Small intestine (tissue), 16 donors: ENCODE data around the gene CENPA. TPM values are rescaled to one million over a fixed set of nuclear protein-coding genes. Genes with fewer than 3 reads are reported as not detected.
A peak's percentile ranks its signal among the peaks of the same experiment; 100 is the strongest.

Experiments used
- DNase-seq, 2 donors: peaks; one replicate each; pipeline versions ENCODE4 v3.0.0 to v3.0.0-alpha.2; 2013
- FAIRE-seq: peaks from 2 replicates; lab custom pipeline; 2012; peaks lifted over from hg19 to GRCh38; lab: Jason Lieb, UNC
- H3K27ac ChIP-seq, 3 donors: one replicate each; pipeline ENCODE4 v1.5.1; 2013; ENCODE audit warnings: low read length in 2 of 3, mild to moderate bottlenecking in 2 of 3, control low read depth in 1 of 3, inconsistent platforms in 1 of 3, low read depth in 1 of 3, moderate library complexity in 1 of 3
- H3K27me3 ChIP-seq, 3 donors: one replicate each; pipeline ENCODE4 v1.6.1; 2013; ENCODE audit warnings: low read length in 3 of 3, inconsistent platforms in 1 of 3; ENCODE audit not compliant: control insufficient read depth in 3 of 3, insufficient read depth in 3 of 3
- H3K36me3 ChIP-seq, 3 donors: one replicate each; pipeline ENCODE4 v1.6.1; 2013; ENCODE audit warnings: low read length in 3 of 3, inconsistent platforms in 1 of 3, low read depth in 1 of 3, mild to moderate bottlenecking in 1 of 3, moderate library complexity in 1 of 3; ENCODE audit not compliant: control insufficient read depth in 3 of 3, insufficient read depth in 2 of 3
- H3K4me1 ChIP-seq, 3 donors: one replicate each; pipeline ENCODE4 v1.6.1; 2013; ENCODE audit warnings: low read length in 2 of 3, inconsistent platforms in 1 of 3, low read depth in 1 of 3, mild to moderate bottlenecking in 1 of 3, moderate library complexity in 1 of 3; ENCODE audit not compliant: control insufficient read depth in 3 of 3, insufficient read depth in 2 of 3
- H3K4me3 ChIP-seq, 3 donors: one replicate each; pipeline ENCODE4 v1.5.1; 2013; ENCODE audit warnings: low read length in 3 of 3, control low read depth in 1 of 3, inconsistent platforms in 1 of 3, low read depth in 1 of 3, mild to moderate bottlenecking in 1 of 3, moderate library complexity in 1 of 3
- H3K9me3 ChIP-seq, 2 donors: one replicate each; pipeline ENCODE4 v1.6.1; 2013; ENCODE audit warnings: low read depth in 1 of 2, low read length in 1 of 2; ENCODE audit not compliant: control insufficient read depth in 2 of 2, insufficient read depth in 1 of 2
- WGBS, 3 donors: extraction: QIAGEN DNeasy Blood & Tissue Kit; methylation state at CpG; one replicate each; pipeline ENCODE4 v1.1.7; 2013; 5-methylcytosine and 5-hydroxymethylcytosine counted together
- long read RNA-seq, 10 donors: transcript quantifications; one replicate each; lab custom pipeline, GENCODE V29; 2026
- polyA plus RNA-seq, 4 donors: library from polyadenylated mRNA; stranded (reverse) in 3 of 4; unstranded in 1 of 4; fragments of 200-250 nt in 3 of 4; fragments of 120-200 nt in 1 of 4; gene quantifications; one replicate each; pipeline versions ENCODE4 v1.2.1 to v1.2.3, GENCODE V29; 2013
- donor health status: healthy with polysubstance abuse.
- donor health status: control.
- donor health status: control.
- donor health status: Bipolar disorder and iron deficiency.
- donor health status: healthy.

The CENPA gene
- polyA plus RNA-seq, result 10 to 100 TPM in 1 of 4 donors, 1 to 10 TPM in 3; 1.4 to 11.6 (median 3.2) TPM
- long read RNA-seq, donor 1, result 0 reads
- long read RNA-seq, donor 2, partial matches to known transcripts, result 0 of 1 reads
- long read RNA-seq, donor 2, other reads (novel, unspliced or antisense), result 0 of 1 reads
- long read RNA-seq, donor 3, partial matches to known transcripts, result 0 of 3 reads
- long read RNA-seq, donor 3, other reads (novel, unspliced or antisense), result 0 of 3 reads
- long read RNA-seq, donor 4, result 0 reads
- long read RNA-seq, donor 5, result 0 reads
- long read RNA-seq, donor 6, partial matches to known transcripts, result 0 of 1 reads
- long read RNA-seq, donor 6, other reads (novel, unspliced or antisense), result 0 of 1 reads
- long read RNA-seq, donor 7, result 0 reads
- long read RNA-seq, donor 8, partial matches to known transcripts, result 0 of 2 reads
- long read RNA-seq, donor 8, other reads (novel, unspliced or antisense), result 0 of 2 reads
- long read RNA-seq, donor 9, result 0 reads
- long read RNA-seq, donor 10, transcript CENPA-202 (5 exons, 1,452 nt), result major isoform, 5 of 5 reads
- long read RNA-seq, donor 10, partial matches to known transcripts, result 0 of 5 reads
- long read RNA-seq, donor 10, other reads (novel, unspliced or antisense), result 0 of 5 reads

- H3K27ac ChIP-seq, result peak within 1 kb of the TSS in 1 of 3 donors; percentile 59
- WGBS, 3 donors, result 1 to 2% (median 2%) methylated on average over 55 of the region's 55 CpGs
- peak within 1 kb of the TSS; percentile 43 to 83 (median 51) for H3K4me3 ChIP-seq
- peaks cover 0 to 4% (median 3%) of the 10 kb centered on the region in 3 donors for H3K4me1 ChIP-seq
- no peaks in the 10 kb centered on the region for H3K9me3 ChIP-seq
- DNase-seq, result peak; percentile 99 to 100
- peaks cover 3 to 8% (median 6%) of the 10 kb centered on the region in 3 donors for H3K36me3 ChIP-seq
- no peaks in the 10 kb centered on the region for H3K27me3 ChIP-seq
- FAIRE-seq, result no peak
These were observed at the start of gene CENPA for GRCh38 chr2:26785431-26786206. Gene CENPA, plus strand, starts transcription at chr2:26786056. Its CDS starts 141 bp downstream, at chr2:26786197.

GRCh38 chr2:26737221-26737620 lies 48.6 kb upstream of the CENPA start:
- Histone ChIP-seq H3K9me3 (no peaks in the 10 kb centered on the region), H3K27ac (no peak overlapping the region), H3K4me3 (no peak overlapping the region), H3K36me3 (no peaks in the 10 kb centered on the region), H3K27me3 (peaks cover 0 to 2% (median 0%) of the 10 kb centered on the region in 3 donors), H3K4me1 (no peaks in the 10 kb centered on the region)
- DNase-seq, result no peak
- FAIRE-seq, result no peak
- WGBS, 3 donors, result 83 to 88% (median 83%) methylated on average over 4 of the region's 4 CpGs

DNA sequence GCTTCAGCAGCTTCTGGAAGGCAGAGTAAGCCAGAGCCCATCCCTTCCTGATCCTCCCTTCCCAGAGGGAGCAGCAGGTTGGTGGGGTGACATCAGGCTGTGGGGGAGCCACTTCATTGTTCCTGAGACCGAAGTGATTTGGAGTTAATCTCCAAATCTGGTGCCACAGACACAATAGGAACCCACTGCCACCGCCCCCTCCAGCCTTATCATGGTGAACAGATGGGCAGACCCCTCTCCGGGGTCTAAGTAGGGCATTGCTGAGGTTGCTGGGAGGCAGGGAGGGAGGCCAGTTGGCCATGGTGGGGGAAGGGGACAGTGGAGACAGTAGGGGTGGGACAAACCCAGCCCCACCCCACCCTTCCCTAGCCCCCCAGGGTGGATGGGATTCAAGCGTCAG lies 47.4 kb upstream of the CENPA start:
- FAIRE-seq, result no peak
- Histone ChIP-seq H3K27ac (no peak overlapping the region), H3K9me3 (no peaks in the 10 kb centered on the region), H3K4me1 (no peaks in the 10 kb centered on the region), H3K27me3 (peaks cover 0 to 2% (median 0%) of the 10 kb centered on the region in 3 donors), H3K36me3 (no peaks in the 10 kb centered on the region), H3K4me3 (no peak overlapping the region)
- 84 to 90% (median 88%) methylated on average over 3 to 4 of the region's 4 CpGs for WGBS, 3 donors
- no peak for DNase-seq

- 96 to 98% (median 97%) methylated on average over 7 of the region's 7 CpGs for WGBS, 3 donors
- no peak overlapping the region for H3K27ac ChIP-seq
- H3K4me1 ChIP-seq, result no peaks in the 10 kb centered on the region
- DNase-seq (no peak), FAIRE-seq (no peak)
- H3K27me3 ChIP-seq, result peaks cover 0 to 2% (median 0%) of the 10 kb centered on the region in 3 donors
- H3K4me3 ChIP-seq, result no peak overlapping the region
- H3K9me3 ChIP-seq, result no peaks in the 10 kb centered on the region
- no peaks in the 10 kb centered on the region for H3K36me3 ChIP-seq
These were observed 46.3 kb upstream of the CENPA start for GRCh38 chr2:26739514-26739913.

DNA sequence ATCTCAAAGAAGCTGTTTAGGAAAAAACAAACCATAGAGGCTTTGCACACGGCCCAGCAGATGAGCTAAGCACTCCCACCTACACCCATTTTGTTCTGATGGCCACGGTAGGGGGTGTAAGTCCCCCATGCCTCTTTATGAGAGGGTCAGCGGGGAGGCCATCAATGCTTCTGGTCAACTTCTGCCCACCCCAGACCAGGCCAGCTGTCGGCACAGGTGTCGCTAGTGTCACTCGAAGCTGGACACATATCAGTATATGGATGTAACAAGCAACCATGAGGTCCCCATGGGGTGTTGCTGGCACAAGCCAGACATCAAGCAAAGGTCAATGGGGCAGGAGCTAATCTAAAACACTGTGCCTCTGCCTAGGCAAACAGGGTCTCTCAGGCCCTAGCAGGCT lies 45.5 kb upstream of the CENPA start:
- WGBS, 3 donors, result 82 to 92% (median 85%) methylated on average over 6 of the region's 6 CpGs
- no peak for FAIRE-seq

GRCh38 chr2:26740890-26741302 lies 45.0 kb upstream of the CENPA start:
- Histone ChIP-seq H3K4me3 (no peak overlapping the region), H3K27me3 (peaks cover 0 to under 1% (median 0%) of the 10 kb centered on the region in 3 donors), H3K9me3 (no peaks in the 10 kb centered on the region), H3K36me3 (no peaks in the 10 kb centered on the region), H3K4me1 (no peaks in the 10 kb centered on the region), H3K27ac (no peak overlapping the region)
- DNase-seq (peak in 1 of 2 donors; percentile 27), FAIRE-seq (no peak)
- 29 to 53% (median 40%) methylated on average over 8 of the region's 8 CpGs for WGBS, 3 donors

More for the DNA sequence above, 45.5 kb upstream of the CENPA start:
- Histone ChIP-seq H3K27me3 (peaks cover 0 to 2% (median 0%) of the 10 kb centered on the region in 3 donors), H3K4me3 (no peak overlapping the region), H3K9me3 (no peaks in the 10 kb centered on the region), H3K27ac (no peak overlapping the region), H3K4me1 (no peaks in the 10 kb centered on the region), H3K36me3 (no peaks in the 10 kb centered on the region)
- DNase-seq, result no peak

GRCh38 chr2:26742048-26742770 lies 43.6 kb upstream of the CENPA start:
- no peak for DNase-seq
- Histone ChIP-seq H3K27ac (no peak overlapping the region), H3K27me3 (no peaks in the 10 kb centered on the region), H3K4me1 (no peaks in the 10 kb centered on the region), H3K4me3 (no peak overlapping the region), H3K9me3 (no peaks in the 10 kb centered on the region), H3K36me3 (no peaks in the 10 kb centered on the region)
- WGBS, 3 donors, result 91 to 93% (median 92%) methylated on average over 15 of the region's 15 CpGs
- FAIRE-seq, result no peak
